Breast epithelium (tissue), 3 donors: ENCODE results near the gene CFL1.

Experiments used
- CTCF ChIP-seq, 3 donors: fragments of 450-650 bp; IDR thresholded peaks; one replicate each; pipeline ENCODE4 v1.5.1; 2016 to 2017; ENCODE audit warnings: antibody characterized with exemption in 3 of 3, mild to moderate bottlenecking in 3 of 3, moderate library complexity in 3 of 3
- POLR2A ChIP-seq: fragments of 450-650 bp; IDR thresholded peaks from one replicate; pipeline ENCODE4 v1.6.1; 2016; ENCODE audit warnings: antibody characterized with exemption, mild to moderate bottlenecking, moderate library complexity

- TF ChIP-seq CTCF (IDR thresholded peaks at IDR 0.05) (no peak), POLR2A (no peak)
Measured at GRCh38 chr11:65900125-65900898, 42.3 kb upstream of the CFL1 start, which contains the start of gene FOSL1.
